Measurements from ENCODE around the gene FUOM.

Gene FUOM

DNA sequence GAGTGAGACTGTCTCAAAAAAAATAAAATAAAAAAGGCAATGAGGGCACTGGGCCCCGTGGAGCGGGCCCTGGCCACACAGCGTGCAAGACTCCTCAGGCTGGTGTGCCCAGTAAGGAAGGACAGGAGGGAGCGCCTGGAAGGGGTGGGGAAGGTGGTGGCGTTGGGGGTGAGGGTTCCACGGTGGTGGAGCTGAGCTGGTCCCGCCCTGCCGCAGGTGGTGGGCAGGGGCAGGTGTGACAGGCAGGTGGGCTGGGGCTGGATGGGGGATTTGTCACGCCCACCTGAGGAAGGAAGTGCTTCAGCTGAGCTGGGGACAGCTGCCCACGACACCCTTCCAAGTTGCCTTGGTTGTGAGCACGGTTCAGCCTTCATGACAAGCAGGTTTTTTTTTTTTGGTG lies 11.4 kb downstream of the FUOM start:
- CTCF ChIA-PET = interaction anchor here (2.6 kb wide), 1 partner anchor 17 kb away, joined by 11 read pairs; no protein-coding TSS in a partner anchor
- POLR2A ChIA-PET (ENCODE audit: low non-redundant PET) = no interaction called here

DNA sequence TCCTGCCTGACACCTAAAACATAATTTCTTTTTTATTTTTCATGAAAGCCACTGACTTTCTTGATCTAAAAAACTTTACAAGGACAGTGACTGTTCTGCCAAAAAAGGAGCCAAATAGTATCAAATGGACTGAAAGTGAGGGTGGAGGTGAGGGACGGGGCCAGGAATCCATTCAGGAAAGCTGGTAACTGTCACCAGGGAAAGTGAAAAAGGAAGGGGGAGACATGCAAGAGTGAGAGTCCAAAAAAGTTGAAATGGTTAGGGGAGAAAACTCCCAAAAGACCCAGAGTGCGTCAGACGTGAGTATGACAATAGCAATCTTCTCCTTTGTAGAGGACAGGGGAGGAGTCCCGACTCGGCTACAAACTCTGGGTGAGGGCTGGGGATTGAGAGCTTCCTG lies 13.6 kb downstream of the FUOM start:
- ChIA-PET CTCF (no interaction called here), POLR2A (ENCODE audit: low non-redundant PET) (no interaction called here)
- TF ChIP-seq, protein P1, sequence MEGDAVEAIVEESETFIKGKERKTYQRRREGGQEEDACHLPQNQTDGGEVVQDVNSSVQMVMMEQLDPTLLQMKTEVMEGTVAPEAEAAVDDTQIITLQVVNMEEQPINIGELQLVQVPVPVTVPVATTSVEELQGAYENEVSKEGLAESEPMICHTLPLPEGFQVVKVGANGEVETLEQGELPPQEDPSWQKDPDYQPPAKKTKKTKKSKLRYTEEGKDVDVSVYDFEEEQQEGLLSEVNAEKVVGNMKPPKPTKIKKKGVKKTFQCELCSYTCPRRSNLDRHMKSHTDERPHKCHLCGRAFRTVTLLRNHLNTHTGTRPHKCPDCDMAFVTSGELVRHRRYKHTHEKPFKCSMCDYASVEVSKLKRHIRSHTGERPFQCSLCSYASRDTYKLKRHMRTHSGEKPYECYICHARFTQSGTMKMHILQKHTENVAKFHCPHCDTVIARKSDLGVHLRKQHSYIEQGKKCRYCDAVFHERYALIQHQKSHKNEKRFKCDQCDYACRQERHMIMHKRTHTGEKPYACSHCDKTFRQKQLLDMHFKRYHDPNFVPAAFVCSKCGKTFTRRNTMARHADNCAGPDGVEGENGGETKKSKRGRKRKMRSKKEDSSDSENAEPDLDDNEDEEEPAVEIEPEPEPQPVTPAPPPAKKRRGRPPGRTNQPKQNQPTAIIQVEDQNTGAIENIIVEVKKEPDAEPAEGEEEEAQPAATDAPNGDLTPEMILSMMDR (conservative IDR thresholded peaks at IDR 0.05; ENCODE audit: low read depth) = no peak
- no peak overlapping the region for H3K27ac ChIP-seq
- no peak for DNase-seq (ENCODE audit: low spot score)

More for the DNA sequence above, 11.4 kb downstream of the FUOM start:
- no peak overlapping the region for H3K27ac ChIP-seq
- DNase-seq (ENCODE audit: low spot score) = no peak
- TF ChIP-seq, protein P1 (conservative IDR thresholded peaks at IDR 0.05; ENCODE audit: low read depth) = no peak

DNA sequence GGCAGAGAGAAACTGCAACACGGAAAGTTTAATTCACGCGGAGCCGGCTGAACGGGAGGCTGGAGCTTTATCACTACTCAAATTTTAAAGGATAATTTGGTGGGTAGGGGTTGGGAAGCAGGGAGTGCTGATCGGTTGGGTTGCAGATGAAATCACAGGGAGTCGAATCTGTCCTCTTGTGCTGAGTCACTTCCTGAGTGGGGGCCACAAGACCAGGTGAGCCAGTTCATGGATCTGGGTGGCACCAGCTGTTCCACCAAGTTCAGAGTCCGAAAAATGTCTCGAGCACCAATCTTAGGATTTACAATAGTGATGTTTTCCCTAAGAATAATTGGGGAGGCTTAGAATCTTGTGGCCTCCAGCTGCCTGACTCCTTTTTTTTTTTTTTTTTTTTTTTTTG lies 14.3 kb downstream of the FUOM start:
- CTCF ChIA-PET = interaction anchor here (0.6 kb wide), 1 partner anchor 13 kb away, joined by 3 read pairs; no protein-coding TSS in a partner anchor
- TF ChIP-seq, protein P1 (conservative IDR thresholded peaks at IDR 0.05; ENCODE audit: low read depth) = no peak
- no peak overlapping the region for H3K27ac ChIP-seq
- DNase-seq (ENCODE audit: low spot score) = no peak
- POLR2A ChIA-PET (ENCODE audit: low non-redundant PET) = no interaction called here

DNA sequence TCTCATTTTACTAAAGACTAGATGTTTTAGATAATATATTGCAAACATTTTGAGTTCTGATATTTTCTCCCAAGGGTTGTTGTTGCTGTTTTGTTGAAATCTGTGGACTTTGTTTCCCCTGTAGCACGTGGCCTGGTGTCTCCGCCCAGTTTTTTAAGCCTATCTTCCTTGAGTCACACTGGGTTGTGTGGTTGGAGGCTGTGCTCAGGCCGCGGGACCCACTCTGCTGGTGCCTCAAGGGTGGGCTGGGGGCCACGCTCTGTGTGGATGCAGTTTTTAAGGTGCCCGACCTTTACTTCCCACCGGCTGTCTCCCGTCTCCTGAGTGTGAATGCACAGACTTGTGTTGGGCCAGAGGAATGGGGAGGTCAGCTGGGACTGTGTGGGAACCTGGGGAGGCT lies 14.9 kb downstream of the FUOM start:
- ChIA-PET POLR2A (ENCODE audit: low non-redundant PET) (no interaction called here), CTCF (interaction anchor here (0.6 kb wide), 1 partner anchor 13 kb away, joined by 3 read pairs; no protein-coding TSS in a partner anchor)
- no peak for DNase-seq (ENCODE audit: low spot score)
- H3K27ac ChIP-seq = no peak overlapping the region
- TF ChIP-seq, protein P1 (conservative IDR thresholded peaks at IDR 0.05; ENCODE audit: low read depth) = no peak

DNA sequence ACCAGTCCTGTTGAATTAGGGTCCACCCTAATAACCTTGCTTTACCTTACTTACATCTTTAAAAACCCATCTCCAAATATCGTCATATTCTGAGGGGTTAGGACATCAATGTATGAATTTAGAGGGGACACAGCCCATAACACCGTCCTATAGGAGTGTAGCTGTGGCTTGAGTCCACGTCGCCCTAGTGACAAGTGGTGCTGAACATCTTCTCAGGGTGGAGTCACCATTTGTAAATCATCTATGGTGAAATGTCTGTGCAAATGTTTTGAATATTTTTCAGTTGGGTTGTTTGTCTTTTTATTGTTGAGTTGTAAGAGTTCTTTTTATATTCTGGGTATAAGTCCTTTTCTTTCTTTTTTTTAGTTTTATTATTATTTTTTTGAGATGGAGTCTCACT lies 15.8 kb downstream of the FUOM start:
- H3K27ac ChIP-seq = no peak overlapping the region
- ChIA-PET POLR2A (ENCODE audit: low non-redundant PET) (no interaction called here), CTCF (interaction anchor here (2.3 kb wide), 1 partner anchor 12 kb away, joined by 13 read pairs; no protein-coding TSS in a partner anchor)
- TF ChIP-seq, protein P1 (conservative IDR thresholded peaks at IDR 0.05; ENCODE audit: low read depth) = no peak
- no peak for DNase-seq (ENCODE audit: low spot score)

DNA sequence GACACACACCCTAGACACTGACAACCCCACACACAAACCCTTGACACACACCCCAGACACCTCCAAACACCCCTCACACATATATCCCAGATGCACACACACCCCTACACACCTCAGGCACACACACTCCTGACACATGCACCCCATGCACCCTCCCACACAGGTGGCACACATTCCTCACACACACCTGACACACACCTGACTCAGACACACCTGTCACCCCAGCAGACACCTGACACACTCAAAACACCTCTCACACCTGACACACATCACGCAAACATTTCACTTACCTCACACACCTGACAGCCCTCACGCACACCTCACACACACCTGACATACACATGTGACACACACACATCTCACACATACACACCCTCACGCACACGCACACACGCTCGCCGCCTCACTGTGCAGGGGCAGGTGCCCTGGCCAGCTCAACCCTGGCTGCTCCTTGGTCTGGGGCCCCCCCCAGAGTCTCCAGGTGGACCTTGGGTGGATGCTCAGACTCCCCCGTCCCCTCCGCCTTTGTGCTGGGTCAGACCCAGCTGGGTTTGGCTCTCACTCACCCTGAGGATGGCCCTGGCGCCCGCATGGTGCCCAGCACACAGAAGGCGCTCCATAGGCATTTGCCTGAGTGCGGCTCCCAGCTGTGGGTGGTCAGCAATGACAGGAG lies 18.0 kb downstream of the FUOM start:
- ChIA-PET POLR2A (ENCODE audit: low non-redundant PET) (no interaction called here), CTCF (interaction anchor here (2.3 kb wide), 1 partner anchor 10 kb away, joined by 13 read pairs; no protein-coding TSS in a partner anchor)
- TF ChIP-seq, protein P1 (conservative IDR thresholded peaks at IDR 0.05; ENCODE audit: low read depth) = no peak
- no peak for DNase-seq (ENCODE audit: low spot score)
- H3K27ac ChIP-seq = no peak overlapping the region

Measured in RWPE1 (cell line).